T-cell (primary cell): ENCODE results near the gene XPNPEP1. TPM values are rescaled to one million over a fixed set of nuclear protein-coding genes. Genes with fewer than 3 reads are reported as not detected.
A peak's percentile ranks its signal among the peaks of the same experiment; 100 is the strongest.

Experiments used
- ATAC-seq, 4 experiments: fragments of 200-7000 bp in 3 of 4; fragments of 150-1000 bp in 1 of 4; cut with Tn5 transposase; replicated peaks in 1 of 4; 1 replicate in 3 of 4; 2 replicates in 1 of 4; pipeline ENCODE4 v1.10.0; 2021; ENCODE audit warnings: moderate library complexity in 3 of 4, mild to moderate bottlenecking in 2 of 4, moderate number of reproducible peaks in 1 of 4
- CTCF ChIA-PET, 2 donors: fragments of 300-600 bp; sonication (Branson Sonifier 250); formaldehyde crosslinking; loops; one replicate each; lab custom pipeline; 2022; ENCODE audit warnings: antibody characterized with exemption in 2 of 2; lab: Charles Lee
- POLR2A ChIA-PET, 2 donors: fragments of 300-600 bp; sonication (Branson Sonifier 250); formaldehyde crosslinking; loops; one replicate each; lab custom pipeline; 2022; ENCODE audit warnings: antibody characterized with exemption in 2 of 2; lab: Charles Lee
- DNase-seq, 35 experiments: peaks; one replicate each; pipeline versions ENCODE4 v3.0.0 to v3.0.0-alpha.2; 2013 to 2023
- H3K27ac ChIP-seq: one replicate; pipeline ENCODE4 v1.5.1; 2013; ENCODE audit warnings: low read length
- H3K27me3 ChIP-seq, 2 experiments: replicated peaks in 1 of 2; 1 replicate in 1 of 2; 2 replicates in 1 of 2; pipeline versions ENCODE4 v1.6.1 to v1.7.0; 2013; ENCODE audit warnings: low read length in 1 of 2, mixed read lengths in 1 of 2; ENCODE audit not compliant: control insufficient read depth in 2 of 2, insufficient read depth in 2 of 2; ENCODE audit errors: extremely low read depth in 1 of 2
- H3K36me3 ChIP-seq, 2 donors: 1 replicate in 1 of 2; 2 replicates in 1 of 2; pipeline versions ENCODE4 v1.6.1 to v1.7.0; 2013; ENCODE audit warnings: low read length in 1 of 2; ENCODE audit not compliant: control insufficient read depth in 2 of 2, insufficient read depth in 1 of 2; ENCODE audit errors: extremely low read depth in 1 of 2
- H3K4me1 ChIP-seq, 2 experiments: 1 replicate in 1 of 2; 2 replicates in 1 of 2; pipeline versions ENCODE4 v1.6.1 to v1.7.0; 2013; ENCODE audit warnings: low read length in 2 of 2, mixed read lengths in 1 of 2; ENCODE audit not compliant: insufficient read depth in 2 of 2, control insufficient read depth in 1 of 2; ENCODE audit errors: extremely low read depth in 1 of 2
- H3K4me3 ChIP-seq, 2 donors: 1 replicate in 1 of 2; 2 replicates in 1 of 2; pipeline versions ENCODE4 v1.5.1 to v1.7.0; 2013; ENCODE audit warnings: mild to moderate bottlenecking in 2 of 2, low read length in 1 of 2, moderate library complexity in 1 of 2; ENCODE audit not compliant: control insufficient read depth in 1 of 2; ENCODE audit errors: extremely low read depth in 1 of 2
- H3K9me3 ChIP-seq: 2 replicates; pipeline ENCODE4 v1.7.0; 2013
- H3K27ac Mint-ChIP-seq, 2 donors: one replicate each; pipeline ENCODE4 v1.8.0; 2020 to 2021; ENCODE audit warnings: mild to moderate bottlenecking in 2 of 2, mixed read lengths in 2 of 2
- H3K27me3 Mint-ChIP-seq, 2 donors: one replicate each; pipeline ENCODE4 v1.8.0; 2021 to 2022; ENCODE audit warnings: mixed read lengths in 2 of 2
- H3K36me3 Mint-ChIP-seq: one replicate; pipeline ENCODE4 v1.8.0; 2021; ENCODE audit warnings: mixed read lengths
- H3K4me1 Mint-ChIP-seq, 3 donors: one replicate each; pipeline ENCODE4 v1.8.0; 2020 to 2022; ENCODE audit warnings: mixed read lengths in 3 of 3, mild to moderate bottlenecking in 1 of 3
- H3K4me3 Mint-ChIP-seq, 3 donors: one replicate each; pipeline ENCODE4 v1.8.0; 2020 to 2022; ENCODE audit warnings: mild to moderate bottlenecking in 3 of 3, mixed read lengths in 3 of 3, moderate library complexity in 3 of 3
- H3K9me3 Mint-ChIP-seq, 3 donors: one replicate each; pipeline ENCODE4 v1.8.0; 2020 to 2022; ENCODE audit warnings: mixed read lengths in 3 of 3
- WGBS: methylation state at CpG from one replicate; pipeline ENCODE4 v1.1.5; 2013; ENCODE audit warnings: missing lambda C conversion rate; ENCODE audit not compliant: insufficient coverage; 5-methylcytosine and 5-hydroxymethylcytosine counted together
- total RNA-seq, 35 experiments: library from RNA in 6 of 35; stranded (reverse) in 6 of 35; fragments of 120-200 nt in 1 of 35; gene quantifications; one replicate each; pipeline versions ENCODE4 v1.2.1 to v1.2.4 and lab custom pipeline; 2013 to 2026

XPNPEP1 gene
- total RNA-seq, 5 donors from 2014 or later (not counting 1 experiment from before 2014, with no cell fraction given), result 40.0 to 63.9 (median 44.6) TPM

DNA sequence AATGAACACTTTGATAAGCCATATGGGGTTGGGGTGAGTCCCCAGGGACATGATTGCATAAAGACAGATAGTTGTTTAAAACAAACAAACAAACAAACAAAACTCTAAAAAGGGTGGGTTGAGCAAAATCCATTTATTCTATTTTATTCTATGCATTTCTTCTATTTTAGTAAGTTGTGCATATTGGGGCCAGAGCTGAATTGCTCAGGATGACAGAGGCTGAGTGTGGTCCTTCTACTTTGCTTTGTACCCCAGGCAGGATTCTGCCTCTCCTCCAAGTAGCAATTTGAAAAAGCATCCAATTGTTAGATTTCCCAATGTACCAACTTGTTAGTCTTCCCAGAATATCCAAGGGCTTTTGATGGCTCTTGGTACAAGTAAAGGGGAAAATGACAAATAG lies 29.2 kb upstream of the XPNPEP1 start:
- POLR2A ChIA-PET, result interaction anchor here in 1 of 2 donors (0.6 kb wide), 2 partner anchors 9 to 167 kb away, joined by 3 to 4 read pairs; no protein-coding TSS in a partner anchor

DNA sequence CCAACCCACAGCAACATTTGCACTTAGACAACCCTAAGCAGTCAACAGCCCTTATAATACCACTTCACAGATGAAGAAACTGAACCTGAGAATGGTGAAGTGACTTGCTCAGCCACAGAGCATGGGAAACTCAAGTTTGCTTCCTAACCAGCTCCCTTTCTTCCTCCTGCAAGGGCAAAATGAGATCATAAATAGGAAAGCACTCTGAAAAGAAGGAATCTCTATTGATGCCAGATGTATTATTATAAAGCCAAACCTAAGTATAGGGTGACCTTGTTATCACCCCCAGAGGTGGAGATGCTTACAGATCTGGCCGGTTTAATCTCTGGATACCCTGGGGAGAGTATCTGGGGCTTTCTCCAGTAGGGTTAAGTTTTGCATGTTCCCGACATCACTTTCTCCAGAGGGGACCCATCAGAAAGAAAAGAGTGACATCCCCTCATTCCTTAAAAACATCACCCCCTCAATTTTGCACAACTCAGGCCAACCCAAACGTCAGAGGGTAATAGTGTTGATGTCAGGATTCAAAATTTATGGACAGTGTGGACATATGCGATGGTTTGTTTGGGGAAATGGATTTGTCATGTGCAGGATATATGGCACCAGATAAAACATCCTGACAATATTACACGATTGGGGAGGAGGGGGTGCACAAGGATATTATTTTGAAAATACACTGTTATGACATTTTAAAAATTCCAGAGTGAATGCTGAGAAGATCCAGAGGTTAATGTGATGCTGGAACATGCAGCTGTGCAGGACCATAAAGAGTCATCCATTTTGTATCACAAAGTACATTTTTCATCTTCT lies 24.0 kb upstream of the XPNPEP1 start:
- no peak for ATAC-seq
- DNase-seq, result no peak
- CTCF ChIA-PET, result interaction anchor here in 1 of 2 donors (0.7 kb wide), 1 partner anchor 219 kb away, joined by 3 read pairs; no protein-coding TSS in a partner anchor
- POLR2A ChIA-PET, result interaction anchor here in 1 of 2 donors (0.7 kb wide), 1 partner anchor 313 kb away, joined by 5 read pairs; no protein-coding TSS in a partner anchor
- no peak overlapping the region for H3K4me3 Mint-ChIP-seq
- no CpG with 5 or more reads among the region's 5 CpGs for WGBS
- H3K27me3 Mint-ChIP-seq, result no peaks in the 10 kb centered on the region
- no peak overlapping the region for H3K27ac ChIP-seq
- H3K4me1 ChIP-seq, result peaks cover 0 to 8% of the 10 kb centered on the region in 2 experiments
- no peaks in the 10 kb centered on the region for H3K9me3 ChIP-seq
- H3K27me3 ChIP-seq, result no peaks in the 10 kb centered on the region
- H3K27ac Mint-ChIP-seq, result no peak overlapping the region
- no peaks in the 10 kb centered on the region for H3K36me3 ChIP-seq
- H3K36me3 Mint-ChIP-seq, result no peaks in the 10 kb centered on the region
- H3K4me3 ChIP-seq, result no peak overlapping the region
- H3K4me1 Mint-ChIP-seq, result peaks cover 4 to 10% (median 8%) of the 10 kb centered on the region in 3 donors
- no peaks in the 10 kb centered on the region for H3K9me3 Mint-ChIP-seq

More for the DNA sequence above, 29.2 kb upstream of the XPNPEP1 start:
- no peak for DNase-seq
- Histone ChIP-seq H3K4me1 (no peaks in the 10 kb centered on the region), H3K27me3 (no peaks in the 10 kb centered on the region), H3K27ac (no peak overlapping the region), H3K36me3 (no peaks in the 10 kb centered on the region), H3K9me3 (no peaks in the 10 kb centered on the region), H3K4me3 (no peak overlapping the region)
- no peaks in the 10 kb centered on the region for H3K27me3 Mint-ChIP-seq
- CTCF ChIA-PET, result interaction anchor here (0.6 to 1.1 kb wide), 2 partner anchors 68 kb away, joined by 3 to 5 read pairs; no protein-coding TSS in a partner anchor
- H3K4me3 Mint-ChIP-seq, result no peak overlapping the region
- ATAC-seq, result no peak
- H3K4me1 Mint-ChIP-seq, result peaks cover 0 to 18% (median 2%) of the 10 kb centered on the region in 3 donors
- no peaks in the 10 kb centered on the region for H3K9me3 Mint-ChIP-seq
- H3K27ac Mint-ChIP-seq, result no peak overlapping the region
- H3K36me3 Mint-ChIP-seq, result no peaks in the 10 kb centered on the region

DNA sequence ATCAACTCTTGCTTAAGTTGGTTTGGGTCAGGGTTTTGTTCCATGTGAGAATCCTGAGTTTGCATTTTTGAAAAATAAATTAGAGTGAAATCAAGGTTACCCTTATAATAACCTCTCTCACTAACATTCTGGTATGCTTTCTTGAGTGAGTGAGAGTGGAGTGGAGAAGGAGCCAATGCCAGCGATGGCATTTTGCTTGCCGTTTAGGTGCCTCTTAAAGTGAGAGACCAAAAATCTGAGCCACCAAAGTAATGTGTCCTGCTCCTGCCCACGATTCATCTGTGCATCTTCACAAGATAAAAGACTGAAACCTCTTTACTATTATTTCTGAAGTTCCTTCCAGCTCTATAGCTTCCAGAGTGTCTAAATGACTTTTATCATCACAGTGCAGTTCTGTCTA lies 23.4 kb upstream of the XPNPEP1 start:
- no peak overlapping the region for H3K4me3 ChIP-seq
- WGBS, result 43% methylated on average over 1 of the region's 3 CpGs
- H3K9me3 Mint-ChIP-seq, result no peaks in the 10 kb centered on the region
- ChIA-PET CTCF (interaction anchor here in 1 of 2 donors (0.7 kb wide), 1 partner anchor 220 kb away, joined by 3 read pairs; no protein-coding TSS in a partner anchor), POLR2A (no interaction called here)
- H3K4me3 Mint-ChIP-seq, result no peak overlapping the region
- H3K27me3 ChIP-seq, result no peaks in the 10 kb centered on the region
- no peaks in the 10 kb centered on the region for H3K9me3 ChIP-seq
- ATAC-seq, result no peak
- peaks cover 4 to 14% (median 10%) of the 10 kb centered on the region in 3 donors for H3K4me1 Mint-ChIP-seq
- H3K4me1 ChIP-seq, result peaks cover 0 to 8% of the 10 kb centered on the region in 2 experiments
- no peak for DNase-seq
- H3K27ac ChIP-seq, result no peak overlapping the region
- H3K27ac Mint-ChIP-seq, result no peak overlapping the region
- no peaks in the 10 kb centered on the region for H3K36me3 ChIP-seq
- no peaks in the 10 kb centered on the region for H3K36me3 Mint-ChIP-seq
- no peaks in the 10 kb centered on the region for H3K27me3 Mint-ChIP-seq

DNA sequence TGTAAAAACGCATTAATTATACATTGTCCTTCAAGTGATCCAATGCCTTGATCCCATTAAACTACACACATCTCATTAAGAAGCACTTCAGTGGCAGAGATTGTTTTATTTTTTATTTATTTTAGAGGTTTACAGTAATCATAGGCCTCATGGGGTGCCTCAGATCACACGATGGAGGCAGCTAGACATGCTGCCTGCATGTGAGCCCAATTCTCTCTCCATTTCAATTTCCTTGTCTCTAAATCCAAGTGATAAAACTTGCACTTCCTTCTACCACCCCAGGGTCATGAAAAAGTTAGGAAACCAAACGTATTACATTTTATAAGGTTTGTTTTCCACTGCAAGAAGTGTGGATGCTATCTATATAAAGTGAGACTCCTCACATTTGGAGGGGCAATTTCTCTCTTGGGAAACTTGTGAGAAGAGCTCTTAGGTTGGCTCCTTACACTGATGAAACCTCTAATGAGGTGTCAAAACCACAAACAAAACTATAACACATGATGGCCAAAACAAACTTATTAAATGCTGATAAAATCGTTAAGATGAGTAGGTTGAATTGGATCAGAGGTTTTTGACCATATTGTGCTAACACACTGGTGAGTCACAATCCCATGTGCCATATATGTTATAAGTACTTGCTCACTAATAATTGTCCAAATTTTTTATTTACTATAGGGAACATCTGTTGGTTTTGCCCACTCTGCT lies 22.3 kb upstream of the XPNPEP1 start:
- H3K4me3 ChIP-seq, result no peak overlapping the region
- Mint-ChIP-seq H3K4me3 (no peak overlapping the region), H3K9me3 (no peaks in the 10 kb centered on the region), H3K27ac (peak overlapping the region in 1 of 2 donors; percentile 21), H3K36me3 (no peaks in the 10 kb centered on the region), H3K4me1 (peaks cover 6 to 19% (median 14%) of the 10 kb centered on the region in 3 donors), H3K27me3 (no peaks in the 10 kb centered on the region)
- H3K9me3 ChIP-seq, result no peaks in the 10 kb centered on the region
- H3K4me1 ChIP-seq, result peaks cover 0 to 8% of the 10 kb centered on the region in 2 experiments
- no peaks in the 10 kb centered on the region for H3K36me3 ChIP-seq
- DNase-seq, result peak in 1 of 35 experiments; percentile 34
- WGBS, result no CpG with 5 or more reads among the region's 4 CpGs
- ATAC-seq, result no peak
- ChIA-PET POLR2A (no interaction called here), CTCF (interaction anchor here in 1 of 2 donors (0.5 kb wide), 1 partner anchor 9 kb away, joined by 3 read pairs; no protein-coding TSS in a partner anchor)
- no peaks in the 10 kb centered on the region for H3K27me3 ChIP-seq
- no peak overlapping the region for H3K27ac ChIP-seq

DNA sequence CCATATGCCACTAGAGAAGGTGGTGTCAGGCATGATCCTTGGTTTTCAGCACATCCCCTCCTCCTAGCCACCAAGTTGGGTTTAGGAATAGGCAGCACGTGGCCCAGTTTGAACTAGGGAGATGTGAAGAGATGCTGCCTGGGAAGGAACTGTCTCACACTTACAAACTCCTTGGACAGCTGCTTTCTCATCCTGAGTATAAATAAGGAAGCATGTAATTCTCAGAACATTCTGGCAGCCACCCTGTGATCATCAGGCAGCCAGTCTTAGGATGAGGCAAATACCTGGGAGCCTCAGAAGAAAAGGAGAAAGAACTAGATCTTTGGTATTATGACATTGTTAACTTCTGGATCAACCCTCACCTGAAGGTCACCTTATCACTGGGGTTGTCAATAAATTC lies 21.3 kb upstream of the XPNPEP1 start:
- H3K4me1 Mint-ChIP-seq, result peaks cover 9 to 24% (median 9%) of the 10 kb centered on the region in 3 donors
- H3K27me3 Mint-ChIP-seq, result no peaks in the 10 kb centered on the region
- no peak overlapping the region for H3K4me3 Mint-ChIP-seq
- DNase-seq, result no peak
- POLR2A ChIA-PET, result no interaction called here
- no peaks in the 10 kb centered on the region for H3K9me3 Mint-ChIP-seq
- no peak overlapping the region for H3K4me3 ChIP-seq
- H3K27ac Mint-ChIP-seq, result no peak overlapping the region
- H3K9me3 ChIP-seq, result no peaks in the 10 kb centered on the region
- WGBS, result no CpG with 5 or more reads among the region's 1 CpG
- no peak for ATAC-seq
- H3K36me3 Mint-ChIP-seq, result no peaks in the 10 kb centered on the region
- H3K4me1 ChIP-seq, result peaks cover under 1 to 8% of the 10 kb centered on the region in 2 experiments
- CTCF ChIA-PET, result interaction anchor here in 1 of 2 donors (0.5 kb wide), 1 partner anchor 130 kb away, joined by 4 read pairs; no protein-coding TSS in a partner anchor
- no peaks in the 10 kb centered on the region for H3K36me3 ChIP-seq
- no peak overlapping the region for H3K27ac ChIP-seq
- H3K27me3 ChIP-seq, result no peaks in the 10 kb centered on the region

DNA sequence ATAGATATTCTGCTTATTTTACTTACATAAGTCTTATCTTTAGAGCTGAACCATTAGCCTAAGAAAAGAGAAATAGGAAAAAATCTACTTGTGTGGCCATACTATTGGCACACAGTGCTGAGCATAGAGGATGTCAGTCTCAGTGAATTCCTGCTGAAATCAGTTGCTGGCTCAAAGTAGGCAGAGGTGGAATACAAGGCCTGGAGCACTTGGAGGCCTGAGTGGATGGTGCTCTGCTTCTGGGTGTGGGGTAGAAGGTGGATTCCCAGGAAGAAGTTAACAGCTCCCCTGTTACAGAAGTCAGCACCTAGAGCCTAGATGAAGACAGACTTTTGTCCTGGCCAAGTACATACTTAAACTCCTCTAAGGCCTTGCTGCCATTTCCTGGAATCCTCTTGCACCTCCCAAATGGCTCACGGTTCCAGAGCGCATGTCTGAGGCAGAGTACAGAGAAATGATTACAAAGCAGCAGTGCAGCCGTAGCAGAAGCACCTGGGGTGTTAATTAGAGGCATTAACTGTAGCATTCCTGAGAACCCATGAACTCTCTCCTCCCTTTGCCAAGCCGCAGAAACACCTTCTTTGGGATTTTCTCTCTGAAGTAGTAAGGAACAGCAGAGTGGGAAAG lies 18.0 kb upstream of the XPNPEP1 start:
- no peak for DNase-seq
- Histone ChIP-seq H3K4me3 (no peak overlapping the region), H3K36me3 (no peaks in the 10 kb centered on the region), H3K27ac (no peak overlapping the region), H3K27me3 (no peaks in the 10 kb centered on the region), H3K4me1 (peaks cover 5 to 27% of the 10 kb centered on the region in 2 experiments), H3K9me3 (no peaks in the 10 kb centered on the region)
- H3K4me3 Mint-ChIP-seq, result no peak overlapping the region
- ChIA-PET CTCF (interaction anchor here in 1 of 2 donors (2.2 kb wide), 1 partner anchor 57 kb away, joined by 8 read pairs; no protein-coding TSS in a partner anchor), POLR2A (interaction anchor here in 1 of 2 donors (0.6 kb wide), 1 partner anchor 148 kb away, joined by 5 read pairs; no protein-coding TSS in a partner anchor)
- no CpG with 5 or more reads among the region's 4 CpGs for WGBS
- H3K4me1 Mint-ChIP-seq, result peaks cover 39 to 55% (median 40%) of the 10 kb centered on the region in 3 donors
- no peaks in the 10 kb centered on the region for H3K27me3 Mint-ChIP-seq
- no peaks in the 10 kb centered on the region for H3K9me3 Mint-ChIP-seq
- ATAC-seq, result no peak
- H3K36me3 Mint-ChIP-seq, result no peaks in the 10 kb centered on the region
- no peak overlapping the region for H3K27ac Mint-ChIP-seq
